HG02938 (cell line): ENCODE measurements around the gene LAMB2.

Source experiments
- ATAC-seq: cut with Tn5 transposase; IDR thresholded peaks from one replicate; pipeline ENCODE4 v1.9.1; 2021; ENCODE audit warnings: mild to moderate bottlenecking, moderate library complexity; ENCODE audit not compliant: unreplicated experiment

Gene LAMB2

DNA sequence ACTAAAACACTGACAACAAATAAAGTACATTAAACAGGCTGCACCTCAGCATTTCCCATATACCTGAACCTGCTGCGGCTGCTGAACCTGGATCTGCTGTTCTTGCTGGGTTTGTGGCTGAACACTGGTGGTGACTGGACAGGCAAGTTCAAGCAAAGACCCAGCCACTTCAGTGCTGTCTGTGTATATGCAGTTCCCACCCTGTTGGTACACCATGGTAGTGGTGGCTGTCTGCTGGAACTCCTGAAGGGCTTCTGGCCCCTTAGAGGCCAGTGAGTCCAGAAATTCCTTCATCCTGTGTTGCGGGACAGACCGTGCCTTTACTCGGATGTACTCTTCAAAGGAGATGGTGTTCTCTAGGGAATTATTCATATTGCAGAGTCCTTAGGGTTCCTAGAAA lies 56.2 kb downstream of the LAMB2 start:
- ATAC-seq, result no peak

DNA sequence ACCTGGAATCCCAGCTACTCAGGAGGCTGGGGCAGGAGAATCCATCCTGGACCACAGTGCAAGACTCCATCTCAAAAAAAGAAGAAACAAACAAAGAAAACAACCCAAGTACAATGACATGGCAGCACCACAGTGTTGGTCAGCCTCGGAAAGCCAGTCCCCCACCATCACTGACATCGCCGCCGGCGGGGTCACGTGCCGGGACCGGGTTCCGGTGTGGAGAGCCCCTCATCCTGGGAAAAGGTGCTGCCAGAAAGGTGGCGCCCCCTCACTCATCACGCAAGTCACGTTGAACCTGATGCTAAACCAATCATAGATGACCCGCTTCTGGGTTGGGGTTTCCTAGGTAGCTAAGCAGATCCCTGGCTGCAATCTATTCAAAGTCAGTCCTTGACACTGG lies 56.7 kb downstream of the LAMB2 start:
- ATAC-seq, result no peak
